ENCODE data around the gene PPP6R2. TPM values are rescaled to one million over a fixed set of nuclear protein-coding genes. Genes with fewer than 3 reads are reported as not detected.

The PPP6R2 gene
- total and polyA plus RNA-seq, 2 of the 8 experiments (the other 6 are each of a cell fraction or from before 2014, with no cell fraction given): 25.0 to 32.2 TPM

GRCh38 chr22:50447576-50448551 lies 104.7 kb downstream of the PPP6R2 start (continued):
- TF ChIP-seq, protein P1, sequence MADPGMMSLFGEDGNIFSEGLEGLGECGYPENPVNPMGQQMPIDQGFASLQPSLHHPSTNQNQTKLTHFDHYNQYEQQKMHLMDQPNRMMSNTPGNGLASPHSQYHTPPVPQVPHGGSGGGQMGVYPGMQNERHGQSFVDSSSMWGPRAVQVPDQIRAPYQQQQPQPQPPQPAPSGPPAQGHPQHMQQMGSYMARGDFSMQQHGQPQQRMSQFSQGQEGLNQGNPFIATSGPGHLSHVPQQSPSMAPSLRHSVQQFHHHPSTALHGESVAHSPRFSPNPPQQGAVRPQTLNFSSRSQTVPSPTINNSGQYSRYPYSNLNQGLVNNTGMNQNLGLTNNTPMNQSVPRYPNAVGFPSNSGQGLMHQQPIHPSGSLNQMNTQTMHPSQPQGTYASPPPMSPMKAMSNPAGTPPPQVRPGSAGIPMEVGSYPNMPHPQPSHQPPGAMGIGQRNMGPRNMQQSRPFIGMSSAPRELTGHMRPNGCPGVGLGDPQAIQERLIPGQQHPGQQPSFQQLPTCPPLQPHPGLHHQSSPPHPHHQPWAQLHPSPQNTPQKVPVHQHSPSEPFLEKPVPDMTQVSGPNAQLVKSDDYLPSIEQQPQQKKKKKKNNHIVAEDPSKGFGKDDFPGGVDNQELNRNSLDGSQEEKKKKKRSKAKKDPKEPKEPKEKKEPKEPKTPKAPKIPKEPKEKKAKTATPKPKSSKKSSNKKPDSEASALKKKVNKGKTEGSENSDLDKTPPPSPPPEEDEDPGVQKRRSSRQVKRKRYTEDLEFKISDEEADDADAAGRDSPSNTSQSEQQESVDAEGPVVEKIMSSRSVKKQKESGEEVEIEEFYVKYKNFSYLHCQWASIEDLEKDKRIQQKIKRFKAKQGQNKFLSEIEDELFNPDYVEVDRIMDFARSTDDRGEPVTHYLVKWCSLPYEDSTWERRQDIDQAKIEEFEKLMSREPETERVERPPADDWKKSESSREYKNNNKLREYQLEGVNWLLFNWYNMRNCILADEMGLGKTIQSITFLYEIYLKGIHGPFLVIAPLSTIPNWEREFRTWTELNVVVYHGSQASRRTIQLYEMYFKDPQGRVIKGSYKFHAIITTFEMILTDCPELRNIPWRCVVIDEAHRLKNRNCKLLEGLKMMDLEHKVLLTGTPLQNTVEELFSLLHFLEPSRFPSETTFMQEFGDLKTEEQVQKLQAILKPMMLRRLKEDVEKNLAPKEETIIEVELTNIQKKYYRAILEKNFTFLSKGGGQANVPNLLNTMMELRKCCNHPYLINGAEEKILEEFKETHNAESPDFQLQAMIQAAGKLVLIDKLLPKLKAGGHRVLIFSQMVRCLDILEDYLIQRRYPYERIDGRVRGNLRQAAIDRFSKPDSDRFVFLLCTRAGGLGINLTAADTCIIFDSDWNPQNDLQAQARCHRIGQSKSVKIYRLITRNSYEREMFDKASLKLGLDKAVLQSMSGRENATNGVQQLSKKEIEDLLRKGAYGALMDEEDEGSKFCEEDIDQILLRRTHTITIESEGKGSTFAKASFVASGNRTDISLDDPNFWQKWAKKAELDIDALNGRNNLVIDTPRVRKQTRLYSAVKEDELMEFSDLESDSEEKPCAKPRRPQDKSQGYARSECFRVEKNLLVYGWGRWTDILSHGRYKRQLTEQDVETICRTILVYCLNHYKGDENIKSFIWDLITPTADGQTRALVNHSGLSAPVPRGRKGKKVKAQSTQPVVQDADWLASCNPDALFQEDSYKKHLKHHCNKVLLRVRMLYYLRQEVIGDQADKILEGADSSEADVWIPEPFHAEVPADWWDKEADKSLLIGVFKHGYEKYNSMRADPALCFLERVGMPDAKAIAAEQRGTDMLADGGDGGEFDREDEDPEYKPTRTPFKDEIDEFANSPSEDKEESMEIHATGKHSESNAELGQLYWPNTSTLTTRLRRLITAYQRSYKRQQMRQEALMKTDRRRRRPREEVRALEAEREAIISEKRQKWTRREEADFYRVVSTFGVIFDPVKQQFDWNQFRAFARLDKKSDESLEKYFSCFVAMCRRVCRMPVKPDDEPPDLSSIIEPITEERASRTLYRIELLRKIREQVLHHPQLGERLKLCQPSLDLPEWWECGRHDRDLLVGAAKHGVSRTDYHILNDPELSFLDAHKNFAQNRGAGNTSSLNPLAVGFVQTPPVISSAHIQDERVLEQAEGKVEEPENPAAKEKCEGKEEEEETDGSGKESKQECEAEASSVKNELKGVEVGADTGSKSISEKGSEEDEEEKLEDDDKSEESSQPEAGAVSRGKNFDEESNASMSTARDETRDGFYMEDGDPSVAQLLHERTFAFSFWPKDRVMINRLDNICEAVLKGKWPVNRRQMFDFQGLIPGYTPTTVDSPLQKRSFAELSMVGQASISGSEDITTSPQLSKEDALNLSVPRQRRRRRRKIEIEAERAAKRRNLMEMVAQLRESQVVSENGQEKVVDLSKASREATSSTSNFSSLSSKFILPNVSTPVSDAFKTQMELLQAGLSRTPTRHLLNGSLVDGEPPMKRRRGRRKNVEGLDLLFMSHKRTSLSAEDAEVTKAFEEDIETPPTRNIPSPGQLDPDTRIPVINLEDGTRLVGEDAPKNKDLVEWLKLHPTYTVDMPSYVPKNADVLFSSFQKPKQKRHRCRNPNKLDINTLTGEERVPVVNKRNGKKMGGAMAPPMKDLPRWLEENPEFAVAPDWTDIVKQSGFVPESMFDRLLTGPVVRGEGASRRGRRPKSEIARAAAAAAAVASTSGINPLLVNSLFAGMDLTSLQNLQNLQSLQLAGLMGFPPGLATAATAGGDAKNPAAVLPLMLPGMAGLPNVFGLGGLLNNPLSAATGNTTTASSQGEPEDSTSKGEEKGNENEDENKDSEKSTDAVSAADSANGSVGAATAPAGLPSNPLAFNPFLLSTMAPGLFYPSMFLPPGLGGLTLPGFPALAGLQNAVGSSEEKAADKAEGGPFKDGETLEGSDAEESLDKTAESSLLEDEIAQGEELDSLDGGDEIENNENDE (IDR thresholded peaks at IDR 0.05; ENCODE audit: insufficient replicate concordance, low read length): no peak
- no peak for TF ChIP-seq TBP (IDR thresholded peaks at IDR 0.05; ENCODE audit: low read depth, low read length)
- TF ChIP-seq RXRA (IDR thresholded peaks at IDR 0.05; ENCODE audit: insufficient read depth, low read depth, low read length): no peak
- TF ChIP-seq KDM1A (IDR thresholded peaks at IDR 0.05; ENCODE audit: borderline replicate concordance, low read length): no peak
- TF ChIP-seq CHD1 (IDR thresholded peaks at IDR 0.05; ENCODE audit: low read depth, low read length): no peak
- TF ChIP-seq, protein P2, sequence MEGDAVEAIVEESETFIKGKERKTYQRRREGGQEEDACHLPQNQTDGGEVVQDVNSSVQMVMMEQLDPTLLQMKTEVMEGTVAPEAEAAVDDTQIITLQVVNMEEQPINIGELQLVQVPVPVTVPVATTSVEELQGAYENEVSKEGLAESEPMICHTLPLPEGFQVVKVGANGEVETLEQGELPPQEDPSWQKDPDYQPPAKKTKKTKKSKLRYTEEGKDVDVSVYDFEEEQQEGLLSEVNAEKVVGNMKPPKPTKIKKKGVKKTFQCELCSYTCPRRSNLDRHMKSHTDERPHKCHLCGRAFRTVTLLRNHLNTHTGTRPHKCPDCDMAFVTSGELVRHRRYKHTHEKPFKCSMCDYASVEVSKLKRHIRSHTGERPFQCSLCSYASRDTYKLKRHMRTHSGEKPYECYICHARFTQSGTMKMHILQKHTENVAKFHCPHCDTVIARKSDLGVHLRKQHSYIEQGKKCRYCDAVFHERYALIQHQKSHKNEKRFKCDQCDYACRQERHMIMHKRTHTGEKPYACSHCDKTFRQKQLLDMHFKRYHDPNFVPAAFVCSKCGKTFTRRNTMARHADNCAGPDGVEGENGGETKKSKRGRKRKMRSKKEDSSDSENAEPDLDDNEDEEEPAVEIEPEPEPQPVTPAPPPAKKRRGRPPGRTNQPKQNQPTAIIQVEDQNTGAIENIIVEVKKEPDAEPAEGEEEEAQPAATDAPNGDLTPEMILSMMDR (IDR thresholded peaks at IDR 0.05; ENCODE audit: control extremely low read depth in 1 of 3, insufficient read depth in 1 of 3, low read depth in 1 of 3, low read length in 3 of 3): no peak
